Endothelial cell of umbilical vein (primary cell): ENCODE results near the gene TCF25. TPM values are rescaled to one million over a fixed set of nuclear protein-coding genes. Genes with fewer than 3 reads are reported as not detected.

Experiments
- BruUV-seq: library from RNA; stranded (reverse); fragments of 400-500 nt; replicated peaks from 2 replicates; lab custom pipeline; 2021; lab: Mats Ljungman, UMichigan
- CTCF ChIA-PET: fragments of 300-600, 350-600 bp; sonication (Branson Sonifier 250); formaldehyde crosslinking; loops from one replicate; lab custom pipeline; 2021; ENCODE audit warnings: antibody characterized with exemption, inconsistent platforms; lab: Charles Lee
- POLR2A ChIA-PET: fragments of 300-600, 350-600 bp; sonication (Branson Sonifier 250); formaldehyde crosslinking; loops from one replicate; lab custom pipeline; 2021; ENCODE audit warnings: antibody characterized with exemption, inconsistent platforms; lab: Charles Lee
- DNase-seq: peaks from one replicate; pipeline ENCODE4 v3.0.0-alpha.2; 2011; ENCODE audit warnings: low read depth, low spot score
- FAIRE-seq: peaks from 2 replicates; lab custom pipeline; 2011; peaks lifted over from hg19 to GRCh38; lab: Jason Lieb, UNC
- H2AFZ ChIP-seq: 2 replicates; pipeline ENCODE4 v1.6.0; 2012; ENCODE audit warnings: low read depth, low read length, control low read depth, inconsistent platforms
- H3K27ac ChIP-seq: 2 replicates; pipeline ENCODE4 v1.5.1; 2011; ENCODE audit warnings: low read depth, mild to moderate bottlenecking, control low read depth, low read length, moderate library complexity; ENCODE audit not compliant: insufficient read depth
- H3K27me3 ChIP-seq, 2 experiments: 2 replicates each; pipeline versions ENCODE4 v1.6.0 to v1.6.1; 2011; ENCODE audit warnings: low read length in 2 of 2, mixed read lengths in 1 of 2; ENCODE audit not compliant: control insufficient read depth in 2 of 2, insufficient read depth in 2 of 2
- H3K36me3 ChIP-seq, 2 experiments: 2 replicates in 1 of 2; 3 replicates in 1 of 2; pipeline ENCODE4 v1.5.1; 2011; ENCODE audit warnings: low read length in 2 of 2, mild to moderate bottlenecking in 1 of 2, moderate library complexity in 1 of 2; ENCODE audit not compliant: control insufficient read depth in 2 of 2, insufficient read depth in 2 of 2; ENCODE audit errors: extremely low read depth in 1 of 2
- H3K4me1 ChIP-seq: 3 replicates; pipeline ENCODE4 v1.5.1; 2011; ENCODE audit warnings: mild to moderate bottlenecking, low read length; ENCODE audit not compliant: control insufficient read depth, insufficient read depth; ENCODE audit errors: extremely low read depth
- H3K4me2 ChIP-seq: 2 replicates; pipeline ENCODE4 v1.6.1; 2011; ENCODE audit warnings: low read length, control low read depth, mixed read lengths; ENCODE audit not compliant: insufficient read depth
- H3K4me3 ChIP-seq, 3 experiments: fragments of 200-600 bp in 1 of 3; sonication (generic), shearing (Covaris generic) in 1 of 3; replicated peaks in 1 of 3; 2 replicates each; pipeline ENCODE4 v1.5.1; 2011 to 2016; ENCODE audit warnings: control low read depth in 3 of 3, low read length in 3 of 3, mild to moderate bottlenecking in 2 of 3, inconsistent platforms in 1 of 3, low read depth in 1 of 3, moderate library complexity in 1 of 3; ENCODE audit not compliant: insufficient read depth in 1 of 3
- H3K79me2 ChIP-seq: 2 replicates; pipeline ENCODE4 v1.6.0; 2012; ENCODE audit warnings: low read length, inconsistent platforms; ENCODE audit not compliant: control insufficient read depth, insufficient read depth
- H3K9ac ChIP-seq: replicated peaks from 2 replicates; pipeline ENCODE3; 2011; ENCODE audit warnings: low read length, control low read depth; ENCODE audit not compliant: insufficient read depth; ENCODE audit errors: extremely low read depth
- H3K9me1 ChIP-seq: replicated peaks from 3 replicates; pipeline ENCODE4 v1.6.0; 2011; ENCODE audit warnings: mild to moderate bottlenecking, low read length; ENCODE audit not compliant: control insufficient read depth, insufficient read depth; ENCODE audit errors: extremely low read depth
- H3K9me3 ChIP-seq: replicated peaks from 2 replicates; pipeline ENCODE4 v1.5.1; 2012; ENCODE audit warnings: low read length, inconsistent platforms; ENCODE audit not compliant: control insufficient read depth, insufficient read depth
- H4K20me1 ChIP-seq: replicated peaks from 2 replicates; pipeline ENCODE3; 2011; ENCODE audit warnings: mild to moderate bottlenecking, low read length; ENCODE audit not compliant: control insufficient read depth, insufficient read depth; ENCODE audit errors: extremely low read depth
- EZH2 ChIP-seq: IDR thresholded peaks from 2 replicates; pipeline ENCODE4 v1.6.1; 2012; ENCODE audit warnings: borderline replicate concordance, low read depth, mild to moderate bottlenecking, moderate library complexity, low read length, inconsistent platforms; ENCODE audit not compliant: severe bottlenecking
- FOS ChIP-seq: IDR thresholded peaks from 2 replicates; pipeline ENCODE4 v1.6.1; 2011; ENCODE audit warnings: mild to moderate bottlenecking, low read length, moderate library complexity, borderline replicate concordance; ENCODE audit not compliant: insufficient read depth
- GATA2 ChIP-seq: IDR thresholded peaks from 2 replicates; pipeline ENCODE4 v1.7.0; 2011; ENCODE audit warnings: low read depth, mild to moderate bottlenecking, moderate library complexity, mixed read lengths, low read length; ENCODE audit not compliant: insufficient read length, insufficient read depth
- JUN ChIP-seq: IDR thresholded peaks from 2 replicates; pipeline ENCODE4 v1.6.1; 2011; ENCODE audit warnings: borderline replicate concordance, low read depth; ENCODE audit not compliant: insufficient read length, insufficient read depth
- MYC ChIP-seq: IDR thresholded peaks from one replicate; pipeline ENCODE4 v1.6.1; 2011; ENCODE audit warnings: mild to moderate bottlenecking, low read depth, low read length
- POLR2A ChIP-seq: IDR thresholded peaks from 2 replicates; pipeline ENCODE4 v1.6.1; 2012; ENCODE audit warnings: low read depth, mild to moderate bottlenecking, control low read depth, low read length
- POLR2AphosphoS5 ChIP-seq: IDR thresholded peaks from 2 replicates; pipeline ENCODE4 v1.6.1; 2012; ENCODE audit warnings: low read depth, mild to moderate bottlenecking, control low read depth, low read length, moderate library complexity; ENCODE audit not compliant: insufficient read depth
- dilution Hi-C: fragments of 300-500 bp; cut with MboI; formaldehyde crosslinking; loops from one replicate; pipeline ENCODE4 v1.15.0; 2019; ENCODE audit warnings: low sequenced_read_pairs; ENCODE audit not compliant: extremely low pct_ligation_motif_present
- intact Hi-C: fragments of 100-400 bp; cut with micrococcal nuclease; formaldehyde crosslinking; loops from one replicate; pipeline ENCODE4 v1.10.0; 2022
- polyA plus RNA-seq, 4 experiments: library from polyadenylated mRNA; depleted of rRNA in 3 of 4; stranded (reverse) in 3 of 4; unstranded in 1 of 4; fragments of >200 nt; gene quantifications; 2 replicates each; pipeline versions ENCODE4 v1.2.1 to v1.2.3, GENCODE V29; 2011 to 2012; ENCODE audit warnings: missing spikeins in 1 of 4
- total RNA-seq: library from RNA; stranded (reverse); gene quantifications from 2 replicates; pipeline ENCODE4 v1.2.3, GENCODE V29; 2021
- TF ChIP-seq, protein P1 (sequence below): IDR thresholded peaks from 2 replicates; pipeline ENCODE4 v1.6.1; 2011; ENCODE audit not compliant: insufficient read depth, insufficient read length
- TF ChIP-seq, protein P2 (sequence below), 2 donors: IDR thresholded peaks; 1 replicate in 1 of 2; 2 replicates in 1 of 2; pipeline ENCODE4 v1.5.1; 2011; ENCODE audit warnings: low read length in 2 of 2, mild to moderate bottlenecking in 2 of 2, moderate library complexity in 2 of 2, control low read depth in 1 of 2, inconsistent platforms in 1 of 2, low read depth in 1 of 2; ENCODE audit not compliant: insufficient read depth in 1 of 2; ENCODE audit errors: extremely low read depth in 1 of 2

TCF25 gene
- total and polyA plus RNA-seq, 2 donors (not counting 3 experiments of a cell fraction or from before 2014, with no cell fraction given): 193 to 234 TPM

GRCh38 chr16:89925596-89926079, 52.2 kb downstream of the TCF25 start:
- no TSS peak for BruUV-seq
- H3K36me3 ChIP-seq: peaks cover 0 to 3% of the 10 kb centered on the region in 2 experiments
- no peak overlapping the region for H3K27ac ChIP-seq
- FAIRE-seq: peak; percentile 8
- H3K4me3 ChIP-seq: peak overlapping the region; percentile 34 to 54 (median 50)
- H2AFZ ChIP-seq: peak overlapping the region; percentile 44
- H3K27me3 ChIP-seq: no peaks in the 10 kb centered on the region
- peak overlapping the region; percentile 76 for H3K4me2 ChIP-seq
- DNase-seq: no peak
- dilution Hi-C loops (no loop called here), intact Hi-C loops (loop anchor here (1.0 to 2.0 kb wide), 2 partner anchors 23 to 47 kb away; partner anchors contain the start of gene DEF8)
- H3K79me2 ChIP-seq: peaks cover 7% of the 10 kb centered on the region
- ChIA-PET CTCF (interaction anchor here (1.5 kb wide), 1 partner anchor 22 kb away, joined by 8 read pairs; no protein-coding TSS in a partner anchor), POLR2A (interaction anchor here (0.6 kb wide), 1 partner anchor 31 kb away, joined by 3 read pairs; no protein-coding TSS in a partner anchor)
- H3K4me1 ChIP-seq: peaks cover 22% of the 10 kb centered on the region
- H4K20me1 ChIP-seq: peaks cover 4% of the 10 kb centered on the region
- TF ChIP-seq, protein P1, sequence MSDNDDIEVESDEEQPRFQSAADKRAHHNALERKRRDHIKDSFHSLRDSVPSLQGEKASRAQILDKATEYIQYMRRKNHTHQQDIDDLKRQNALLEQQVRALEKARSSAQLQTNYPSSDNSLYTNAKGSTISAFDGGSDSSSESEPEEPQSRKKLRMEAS: no peak
- TF ChIP-seq, protein P2, sequence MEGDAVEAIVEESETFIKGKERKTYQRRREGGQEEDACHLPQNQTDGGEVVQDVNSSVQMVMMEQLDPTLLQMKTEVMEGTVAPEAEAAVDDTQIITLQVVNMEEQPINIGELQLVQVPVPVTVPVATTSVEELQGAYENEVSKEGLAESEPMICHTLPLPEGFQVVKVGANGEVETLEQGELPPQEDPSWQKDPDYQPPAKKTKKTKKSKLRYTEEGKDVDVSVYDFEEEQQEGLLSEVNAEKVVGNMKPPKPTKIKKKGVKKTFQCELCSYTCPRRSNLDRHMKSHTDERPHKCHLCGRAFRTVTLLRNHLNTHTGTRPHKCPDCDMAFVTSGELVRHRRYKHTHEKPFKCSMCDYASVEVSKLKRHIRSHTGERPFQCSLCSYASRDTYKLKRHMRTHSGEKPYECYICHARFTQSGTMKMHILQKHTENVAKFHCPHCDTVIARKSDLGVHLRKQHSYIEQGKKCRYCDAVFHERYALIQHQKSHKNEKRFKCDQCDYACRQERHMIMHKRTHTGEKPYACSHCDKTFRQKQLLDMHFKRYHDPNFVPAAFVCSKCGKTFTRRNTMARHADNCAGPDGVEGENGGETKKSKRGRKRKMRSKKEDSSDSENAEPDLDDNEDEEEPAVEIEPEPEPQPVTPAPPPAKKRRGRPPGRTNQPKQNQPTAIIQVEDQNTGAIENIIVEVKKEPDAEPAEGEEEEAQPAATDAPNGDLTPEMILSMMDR (IDR thresholded peaks at IDR 0.05; ENCODE audit: extremely low read depth in 1 of 2, insufficient read depth in 1 of 2, low read depth in 1 of 2, low read length in 2 of 2): peak in 1 of 2 donors; percentile 11
- H3K9ac ChIP-seq: no peak overlapping the region
- H3K9me3 ChIP-seq: no peaks in the 10 kb centered on the region
- no peaks in the 10 kb centered on the region for H3K9me1 ChIP-seq

GRCh38 chr16:89931305-89931896, 58.0 kb downstream of the TCF25 start:
- intact Hi-C loops (no loop called here), dilution Hi-C loops (no loop called here)
- no peak overlapping the region for H3K4me2 ChIP-seq
- FAIRE-seq: no peak
- H3K4me3 ChIP-seq: no peak overlapping the region
- H3K9me1 ChIP-seq: no peaks in the 10 kb centered on the region
- DNase-seq: no peak
- H3K9ac ChIP-seq: no peak overlapping the region
- POLR2A ChIA-PET: interaction anchor here (0.9 kb wide), 1 partner anchor 9 kb away, joined by 3 read pairs; no protein-coding TSS in a partner anchor
- no peak for TF ChIP-seq POLR2AphosphoS5
- TF ChIP-seq POLR2A: no peak
- no peak for TF ChIP-seq GATA2
- TF ChIP-seq, protein P1: no peak
- TF ChIP-seq JUN: no peak
- no peak for TF ChIP-seq EZH2
- TF ChIP-seq FOS: no peak
- TF ChIP-seq, protein P2 (IDR thresholded peaks at IDR 0.05; ENCODE audit: extremely low read depth in 1 of 2, insufficient read depth in 1 of 2, low read depth in 1 of 2, low read length in 2 of 2): no peak
- TF ChIP-seq MYC: no peak
- no peaks in the 10 kb centered on the region for H3K27me3 ChIP-seq
- CTCF ChIA-PET: no interaction called here
- no peak overlapping the region for H3K27ac ChIP-seq
- H3K79me2 ChIP-seq: peaks cover 5% of the 10 kb centered on the region
- no peak overlapping the region for H2AFZ ChIP-seq
- peaks cover 15 to 31% of the 10 kb centered on the region in 2 experiments for H3K36me3 ChIP-seq
- no TSS peak for BruUV-seq
- peaks cover 4% of the 10 kb centered on the region for H4K20me1 ChIP-seq
- no peaks in the 10 kb centered on the region for H3K9me3 ChIP-seq
- no peaks in the 10 kb centered on the region for H3K4me1 ChIP-seq
